GM23338 (cell line): Measurements from ENCODE around the gene EDARADD. TPM values are rescaled to one million over a fixed set of nuclear protein-coding genes. Genes with fewer than 3 reads are reported as not detected.
"Not testable (repeated sequence)": the region's sequence is repeated elsewhere in the genome, so short reads cannot be mapped to it uniquely, and the experiment has no call there.

ENCODE experiments used
- ATAC-seq: fragments of 200-7000 bp; cut with Tn5 transposase; 3 replicates; pipeline ENCODE4 v1.9.1; 2020
- DNase-seq: peaks from one replicate; pipeline ENCODE4 v3.0.0-alpha.2; 2015; ENCODE audit warnings: low spot score
- H2AFZ ChIP-seq: fragments of 200-600 bp; sonication (generic); 2 replicates; pipeline ENCODE4 v1.8.0; 2016; ENCODE audit warnings: antibody characterized with exemption, mild to moderate bottlenecking, moderate library complexity
- H3F3A ChIP-seq: fragments of 200-600 bp; sonication (generic); replicated peaks from 2 replicates; pipeline ENCODE4 v1.8.0; 2017; ENCODE audit warnings: antibody characterized with exemption, mixed run types, low read depth
- H3K27ac ChIP-seq: fragments of 200-600 bp; sonication (generic); 2 replicates; pipeline ENCODE4 v1.6.1; 2016; ENCODE audit warnings: low read depth
- H3K27me3 ChIP-seq: fragments of 200-600 bp; sonication (generic); 2 replicates; pipeline ENCODE4 v1.8.0; 2016; ENCODE audit warnings: mild to moderate bottlenecking, mixed run types, moderate library complexity; ENCODE audit not compliant: insufficient read depth
- H3K36me3 ChIP-seq: fragments of 200-600 bp; sonication (generic); 2 replicates; pipeline ENCODE4 v1.8.0; 2016; ENCODE audit warnings: mild to moderate bottlenecking; ENCODE audit not compliant: insufficient read depth
- H3K4me1 ChIP-seq: fragments of 200-600 bp; sonication (generic); 2 replicates; pipeline ENCODE4 v1.8.0; 2016; ENCODE audit warnings: mild to moderate bottlenecking, moderate library complexity; ENCODE audit not compliant: insufficient read depth
- H3K4me2 ChIP-seq: fragments of 200-600 bp; sonication (generic); 2 replicates; pipeline ENCODE4 v1.7.1; 2017; ENCODE audit warnings: mixed run types
- H3K4me3 ChIP-seq: fragments of 200-600 bp; sonication (generic); 2 replicates; pipeline ENCODE4 v1.6.1; 2016; ENCODE audit warnings: mixed run types
- H3K79me2 ChIP-seq: fragments of 200-600 bp; sonication (generic); replicated peaks from 2 replicates; pipeline ENCODE4 v1.8.0; 2017; ENCODE audit warnings: mild to moderate bottlenecking; ENCODE audit not compliant: insufficient read depth
- H3K9me2 ChIP-seq: fragments of 200-600 bp; sonication (generic); 2 replicates; pipeline ENCODE4 v1.8.0; 2017; ENCODE audit not compliant: insufficient read depth
- H4K20me1 ChIP-seq: fragments of 200-600 bp; sonication (generic); replicated peaks from 2 replicates; pipeline ENCODE4 v1.8.0; 2017; ENCODE audit warnings: mild to moderate bottlenecking; ENCODE audit not compliant: insufficient read depth
- H3K27ac Mint-ChIP-seq: 2 replicates; pipeline ENCODE4 v1.8.0; 2020; ENCODE audit warnings: inconsistent platforms, mild to moderate bottlenecking, moderate library complexity, mixed read lengths
- H3K27me3 Mint-ChIP-seq: 3 replicates; pipeline ENCODE4 v1.8.0; 2022; ENCODE audit warnings: low read depth, mild to moderate bottlenecking, moderate library complexity, mixed read lengths, inconsistent platforms; ENCODE audit not compliant: insufficient read depth, poor library complexity
- H3K36me3 Mint-ChIP-seq: 3 replicates; pipeline ENCODE4 v1.8.0; 2021; ENCODE audit warnings: low read depth, mild to moderate bottlenecking, inconsistent platforms, moderate library complexity, mixed read lengths
- H3K4me1 Mint-ChIP-seq: 3 replicates; pipeline ENCODE4 v1.8.0; 2020; ENCODE audit warnings: mild to moderate bottlenecking, inconsistent platforms, mixed read lengths
- H3K4me3 Mint-ChIP-seq: 3 replicates; pipeline ENCODE4 v1.8.0; 2021; ENCODE audit warnings: moderate library complexity, mild to moderate bottlenecking, inconsistent platforms, mixed read lengths
- H3K9me3 Mint-ChIP-seq: 3 replicates; pipeline ENCODE4 v1.8.0; 2020; ENCODE audit warnings: moderate library complexity, mild to moderate bottlenecking, inconsistent platforms, mixed read lengths
- CREB1 ChIP-seq: fragments of 250-450 bp; sonication (Bioruptor Pico); IDR thresholded peaks from 2 replicates; pipeline ENCODE4 v1.5.0; 2020; ENCODE audit warnings: low read depth, mild to moderate bottlenecking, moderate library complexity
- NANOG ChIP-seq: IDR thresholded peaks from 2 replicates; pipeline ENCODE4 v1.6.1; 2016; ENCODE audit warnings: antibody characterized with exemption, borderline replicate concordance
- POLR2AphosphoS5 ChIP-seq: IDR thresholded peaks from 2 replicates; pipeline ENCODE4 v1.6.1; 2016; ENCODE audit warnings: antibody characterized with exemption, low read depth
- STAT1 ChIP-seq: IDR thresholded peaks from one replicate; pipeline ENCODE4 v1.6.1; 2016; ENCODE audit warnings: antibody characterized with exemption; ENCODE audit not compliant: unreplicated experiment
- ZNF331 ChIP-seq: fragments of 250-450 bp; sonication (Bioruptor Pico); IDR thresholded peaks from 2 replicates; pipeline ENCODE4 v1.5.0; 2020; ENCODE audit warnings: low read depth, mild to moderate bottlenecking, moderate library complexity
- polyA plus RNA-seq: library from polyadenylated mRNA; unstranded; fragments of >200 nt; fragmentation: Nextera tagmentation; extraction: Ambion mirVana; gene quantifications from 2 replicates; pipeline ENCODE4 v1.2.1, GENCODE V29; 2016
- total RNA-seq: library from RNA; depleted of rRNA; stranded (reverse); fragments of >200 nt; shearing (Covaris generic); gene quantifications from 2 replicates; pipeline ENCODE4 v1.2.3, GENCODE V29; 2014
- TF ChIP-seq, protein P1 (sequence below): fragments of 250-450 bp; sonication (Bioruptor Pico); IDR thresholded peaks from 2 replicates; pipeline ENCODE4 v1.5.0; 2020; ENCODE audit warnings: mild to moderate bottlenecking, moderate library complexity
- TF ChIP-seq, protein P2 (sequence below), 2 experiments: fragments of 200-600 bp in 1 of 2; sonication (generic) in 1 of 2; conservative IDR thresholded peaks; 2 replicates each; pipeline versions ENCODE4 v1.5.1 to v1.6.1; 2016 to 2017; ENCODE audit warnings: antibody characterized with exemption in 2 of 2, low read depth in 2 of 2, mild to moderate bottlenecking in 2 of 2, moderate library complexity in 1 of 2

The EDARADD gene
- total and polyA plus RNA-seq, 2 experiments from 2014 or later: 3.7 to 4.4 TPM

DNA sequence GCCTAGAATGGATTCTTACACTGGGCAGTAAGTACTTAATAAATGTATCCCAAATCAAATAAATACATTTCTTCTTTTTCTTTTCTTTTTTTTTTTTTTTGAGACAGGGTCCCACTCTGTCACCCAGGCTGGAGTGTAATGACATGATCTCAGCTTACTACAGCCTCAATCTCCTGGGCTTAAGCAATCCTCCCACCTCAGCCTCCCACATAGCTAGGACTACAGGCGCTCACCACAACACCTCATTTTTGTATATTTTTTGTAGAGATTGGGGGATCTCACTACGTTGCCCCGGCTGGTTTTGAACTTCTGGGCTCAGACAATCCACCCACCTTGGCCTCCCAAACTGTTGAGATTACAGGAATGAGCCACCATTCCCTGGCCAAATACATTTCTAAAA, 66.0 kb downstream of the EDARADD start:
- DNase-seq (no peak), ATAC-seq (no peak)
- Histone ChIP-seq H3K27me3 (no peaks in the 10 kb centered on the region), H3K79me2 (no peaks in the 10 kb centered on the region), H3F3A (no peaks in the 10 kb centered on the region), H4K20me1 (no peaks in the 10 kb centered on the region), H3K27ac (no peak overlapping the region), H3K4me3 (no peak overlapping the region), H2AFZ (no peak overlapping the region), H3K36me3 (no peaks in the 10 kb centered on the region), H3K9me2 (no peaks in the 10 kb centered on the region), H3K4me2 (no peak overlapping the region), H3K4me1 (no peaks in the 10 kb centered on the region)
- Mint-ChIP-seq H3K27me3 (peaks cover 3% of the 10 kb centered on the region), H3K4me3 (no peak overlapping the region), H3K27ac (no peak overlapping the region), H3K9me3 (no peaks in the 10 kb centered on the region), H3K36me3 (no peaks in the 10 kb centered on the region; the same call in 2 of the 3 replicates), H3K4me1 (peaks cover 12% of the 10 kb centered on the region)
- no peak for TF ChIP-seq NANOG

DNA sequence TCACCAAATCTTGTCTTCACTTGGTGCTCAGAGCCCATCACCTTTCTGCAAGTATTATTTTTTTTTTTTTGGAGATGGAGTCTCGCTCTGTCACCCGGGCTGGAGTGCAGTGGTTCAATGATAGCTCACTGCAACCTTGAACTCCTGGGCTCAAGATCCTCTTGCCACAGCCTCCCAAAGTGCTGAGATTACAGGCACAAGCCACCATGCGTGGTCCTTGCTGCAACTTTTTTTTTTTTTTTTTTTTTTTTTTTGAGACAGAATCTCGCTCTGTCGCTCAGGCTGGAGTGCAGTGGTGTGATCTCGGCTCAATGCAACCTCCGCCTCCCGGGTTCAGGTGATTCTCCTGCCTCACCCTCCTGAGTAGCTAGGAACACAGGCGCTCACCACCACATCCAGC, 70.1 kb downstream of the EDARADD start:
- not testable (repeated sequence) for H3K79me2 ChIP-seq, H3K36me3 Mint-ChIP-seq
- peaks cover 11% of the 10 kb centered on the region for H3K4me1 Mint-ChIP-seq

DNA sequence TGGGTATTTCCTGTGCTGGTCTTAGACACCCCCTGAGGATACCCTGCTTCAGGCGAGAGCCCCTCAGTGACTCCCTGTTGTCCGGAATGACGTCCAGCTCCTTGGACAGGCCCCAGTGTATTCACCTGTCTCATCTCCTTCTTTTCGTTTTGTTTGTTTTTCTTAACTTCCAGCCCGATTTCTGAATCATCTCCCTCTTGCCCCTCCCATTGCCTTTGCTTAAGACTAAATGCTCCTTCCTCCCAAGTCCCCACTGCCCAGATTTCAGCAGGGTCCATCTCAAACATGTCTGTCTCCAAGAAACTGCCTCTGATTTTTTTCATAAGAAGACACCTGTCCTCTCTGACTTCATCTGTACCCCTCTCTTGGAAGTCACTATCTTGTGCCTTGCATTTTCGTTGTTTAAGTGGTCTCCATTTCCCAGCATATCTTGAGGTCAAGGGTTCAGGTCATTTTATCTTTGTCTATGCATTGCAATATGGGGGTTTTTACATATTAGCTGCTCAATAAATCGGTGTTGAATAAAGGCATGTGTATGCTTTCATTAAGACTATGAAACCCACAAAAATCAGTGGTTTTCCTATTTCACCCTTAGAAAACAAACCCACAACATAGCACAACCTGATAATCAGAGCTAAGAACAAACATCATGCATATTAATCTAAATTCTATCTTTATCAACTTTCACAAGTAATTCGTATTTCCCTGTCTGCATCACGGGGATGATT, 71.3 kb downstream of the EDARADD start:
- Histone ChIP-seq H3K27me3 (no peaks in the 10 kb centered on the region), H4K20me1 (0 out of 2 replicates have a peak, but pooled peaks cover 3% of the 10 kb centered on the region), H3K36me3 (no peaks in the 10 kb centered on the region), H3K79me2 (no peaks in the 10 kb centered on the region), H3K9me2 (no peaks in the 10 kb centered on the region), H2AFZ (no peak overlapping the region), H3K4me1 (no peaks in the 10 kb centered on the region), H3K4me3 (no peak overlapping the region), H3K27ac (no peak overlapping the region), H3K4me2 (no peak overlapping the region), H3F3A (no peaks in the 10 kb centered on the region)
- Mint-ChIP-seq H3K4me1 (peaks cover 11% of the 10 kb centered on the region), H3K4me3 (no peak overlapping the region), H3K36me3 (no peaks in the 10 kb centered on the region; the same call in 2 of the 3 replicates), H3K27ac (no peak overlapping the region), H3K27me3 (peaks cover 3% of the 10 kb centered on the region), H3K9me3 (no peaks in the 10 kb centered on the region)
- no peak for DNase-seq
- TF ChIP-seq STAT1: no peak
- TF ChIP-seq CREB1 (CRISPR knock-in tag): no peak
- TF ChIP-seq ZNF331 (CRISPR knock-in tag): no peak
- TF ChIP-seq, protein P1, sequence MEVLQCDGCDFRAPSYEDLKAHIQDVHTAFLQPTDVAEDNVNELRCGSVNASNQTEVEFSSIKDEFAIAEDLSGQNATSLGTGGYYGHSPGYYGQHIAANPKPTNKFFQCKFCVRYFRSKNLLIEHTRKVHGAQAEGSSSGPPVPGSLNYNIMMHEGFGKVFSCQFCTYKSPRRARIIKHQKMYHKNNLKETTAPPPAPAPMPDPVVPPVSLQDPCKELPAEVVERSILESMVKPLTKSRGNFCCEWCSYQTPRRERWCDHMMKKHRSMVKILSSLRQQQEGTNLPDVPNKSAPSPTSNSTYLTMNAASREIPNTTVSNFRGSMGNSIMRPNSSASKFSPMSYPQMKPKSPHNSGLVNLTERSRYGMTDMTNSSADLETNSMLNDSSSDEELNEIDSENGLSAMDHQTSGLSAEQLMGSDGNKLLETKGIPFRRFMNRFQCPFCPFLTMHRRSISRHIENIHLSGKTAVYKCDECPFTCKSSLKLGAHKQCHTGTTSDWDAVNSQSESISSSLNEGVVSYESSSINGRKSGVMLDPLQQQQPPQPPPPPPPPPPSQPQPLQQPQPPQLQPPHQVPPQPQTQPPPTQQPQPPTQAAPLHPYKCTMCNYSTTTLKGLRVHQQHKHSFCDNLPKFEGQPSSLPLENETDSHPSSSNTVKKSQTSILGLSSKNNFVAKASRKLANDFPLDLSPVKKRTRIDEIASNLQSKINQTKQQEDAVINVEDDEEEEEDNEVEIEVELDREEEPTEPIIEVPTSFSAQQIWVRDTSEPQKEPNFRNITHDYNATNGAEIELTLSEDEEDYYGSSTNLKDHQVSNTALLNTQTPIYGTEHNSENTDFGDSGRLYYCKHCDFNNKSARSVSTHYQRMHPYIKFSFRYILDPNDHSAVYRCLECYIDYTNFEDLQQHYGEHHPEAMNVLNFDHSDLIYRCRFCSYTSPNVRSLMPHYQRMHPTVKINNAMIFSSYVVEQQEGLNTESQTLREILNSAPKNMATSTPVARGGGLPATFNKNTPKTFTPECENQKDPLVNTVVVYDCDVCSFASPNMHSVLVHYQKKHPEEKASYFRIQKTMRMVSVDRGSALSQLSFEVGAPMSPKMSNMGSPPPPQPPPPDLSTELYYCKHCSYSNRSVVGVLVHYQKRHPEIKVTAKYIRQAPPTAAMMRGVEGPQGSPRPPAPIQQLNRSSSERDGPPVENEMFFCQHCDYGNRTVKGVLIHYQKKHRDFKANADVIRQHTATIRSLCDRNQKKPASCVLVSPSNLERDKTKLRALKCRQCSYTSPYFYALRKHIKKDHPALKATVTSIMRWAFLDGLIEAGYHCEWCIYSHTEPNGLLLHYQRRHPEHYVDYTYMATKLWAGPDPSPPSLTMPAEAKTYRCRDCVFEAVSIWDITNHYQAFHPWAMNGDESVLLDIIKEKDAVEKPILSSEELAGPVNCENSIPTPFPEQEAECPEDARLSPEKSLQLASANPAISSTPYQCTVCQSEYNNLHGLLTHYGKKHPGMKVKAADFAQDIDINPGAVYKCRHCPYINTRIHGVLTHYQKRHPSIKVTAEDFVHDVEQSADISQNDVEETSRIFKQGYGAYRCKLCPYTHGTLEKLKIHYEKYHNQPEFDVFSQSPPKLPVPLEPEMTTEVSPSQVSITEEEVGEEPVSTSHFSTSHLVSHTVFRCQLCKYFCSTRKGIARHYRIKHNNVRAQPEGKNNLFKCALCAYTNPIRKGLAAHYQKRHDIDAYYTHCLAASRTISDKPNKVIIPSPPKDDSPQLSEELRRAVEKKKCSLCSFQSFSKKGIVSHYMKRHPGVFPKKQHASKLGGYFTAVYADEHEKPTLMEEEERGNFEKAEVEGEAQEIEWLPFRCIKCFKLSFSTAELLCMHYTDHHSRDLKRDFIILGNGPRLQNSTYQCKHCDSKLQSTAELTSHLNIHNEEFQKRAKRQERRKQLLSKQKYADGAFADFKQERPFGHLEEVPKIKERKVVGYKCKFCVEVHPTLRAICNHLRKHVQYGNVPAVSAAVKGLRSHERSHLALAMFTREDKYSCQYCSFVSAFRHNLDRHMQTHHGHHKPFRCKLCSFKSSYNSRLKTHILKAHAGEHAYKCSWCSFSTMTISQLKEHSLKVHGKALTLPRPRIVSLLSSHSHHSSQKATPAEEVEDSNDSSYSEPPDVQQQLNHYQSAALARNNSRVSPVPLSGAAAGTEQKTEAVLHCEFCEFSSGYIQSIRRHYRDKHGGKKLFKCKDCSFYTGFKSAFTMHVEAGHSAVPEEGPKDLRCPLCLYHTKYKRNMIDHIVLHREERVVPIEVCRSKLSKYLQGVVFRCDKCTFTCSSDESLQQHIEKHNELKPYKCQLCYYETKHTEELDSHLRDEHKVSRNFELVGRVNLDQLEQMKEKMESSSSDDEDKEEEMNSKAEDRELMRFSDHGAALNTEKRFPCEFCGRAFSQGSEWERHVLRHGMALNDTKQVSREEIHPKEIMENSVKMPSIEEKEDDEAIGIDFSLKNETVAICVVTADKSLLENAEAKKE (CRISPR knock-in tag): no peak
- TF ChIP-seq, protein P2, sequence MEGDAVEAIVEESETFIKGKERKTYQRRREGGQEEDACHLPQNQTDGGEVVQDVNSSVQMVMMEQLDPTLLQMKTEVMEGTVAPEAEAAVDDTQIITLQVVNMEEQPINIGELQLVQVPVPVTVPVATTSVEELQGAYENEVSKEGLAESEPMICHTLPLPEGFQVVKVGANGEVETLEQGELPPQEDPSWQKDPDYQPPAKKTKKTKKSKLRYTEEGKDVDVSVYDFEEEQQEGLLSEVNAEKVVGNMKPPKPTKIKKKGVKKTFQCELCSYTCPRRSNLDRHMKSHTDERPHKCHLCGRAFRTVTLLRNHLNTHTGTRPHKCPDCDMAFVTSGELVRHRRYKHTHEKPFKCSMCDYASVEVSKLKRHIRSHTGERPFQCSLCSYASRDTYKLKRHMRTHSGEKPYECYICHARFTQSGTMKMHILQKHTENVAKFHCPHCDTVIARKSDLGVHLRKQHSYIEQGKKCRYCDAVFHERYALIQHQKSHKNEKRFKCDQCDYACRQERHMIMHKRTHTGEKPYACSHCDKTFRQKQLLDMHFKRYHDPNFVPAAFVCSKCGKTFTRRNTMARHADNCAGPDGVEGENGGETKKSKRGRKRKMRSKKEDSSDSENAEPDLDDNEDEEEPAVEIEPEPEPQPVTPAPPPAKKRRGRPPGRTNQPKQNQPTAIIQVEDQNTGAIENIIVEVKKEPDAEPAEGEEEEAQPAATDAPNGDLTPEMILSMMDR (conservative IDR thresholded peaks at IDR 0.05; ENCODE audit: low read depth in 2 of 2): no peak
- no peak for TF ChIP-seq POLR2AphosphoS5
- no peak for ATAC-seq

More for the DNA sequence above, 70.1 kb downstream of the EDARADD start:
- not testable (repeated sequence) for H3K27ac Mint-ChIP-seq, H3K9me2 ChIP-seq, DNase-seq, H2AFZ ChIP-seq, H3K4me3 Mint-ChIP-seq, H3K4me1 ChIP-seq, ATAC-seq, H3K4me3 ChIP-seq, H3K9me3 Mint-ChIP-seq, H4K20me1 ChIP-seq, H3K4me2 ChIP-seq, H3K27ac ChIP-seq, H3K27me3 ChIP-seq, H3F3A ChIP-seq, H3K36me3 ChIP-seq, H3K27me3 Mint-ChIP-seq
